K562 (cell line): ENCODE data around the gene CCDC183. TPM values are rescaled to one million over a fixed set of nuclear protein-coding genes. Genes with fewer than 3 reads are reported as not detected.

ENCODE experiments used
- ARNT ChIP-seq, 2 experiments: fragments of 450-650 bp; IDR thresholded peaks; 2 replicates each; pipeline ENCODE4 v1.6.1; 2016; ENCODE audit warnings: mild to moderate bottlenecking in 1 of 2
- CEBPG ChIP-seq, 3 experiments: fragments of 200-800 bp in 1 of 3; sonication (Bioruptor generic) in 1 of 3; sonication (generic) in 1 of 3; formaldehyde crosslinking in 1 of 3; IDR thresholded peaks in 2 of 3; conservative IDR thresholded peaks in 1 of 3; 2 replicates each; pipeline versions ENCODE4 v1.6.1 to v1.8.0; 2016 to 2022; ENCODE audit warnings: missing compliant biosample characterization in 2 of 3, missing genetic modification characterization in 2 of 3, mild to moderate bottlenecking in 1 of 3, missing genetic modification reagents in 1 of 3
- CHAMP1 ChIP-seq: fragments of 450-650 bp; IDR thresholded peaks from 2 replicates; pipeline ENCODE4 v1.6.1; 2016; ENCODE audit warnings: mild to moderate bottlenecking
- CHD1 ChIP-seq: fragments of 200-600 bp; sonication (generic); IDR thresholded peaks from one replicate; pipeline ENCODE4 v1.6.1; 2012; ENCODE audit warnings: mild to moderate bottlenecking, moderate library complexity, low read length, inconsistent platforms
- FOXA3 ChIP-seq, 2 experiments: fragments of 450-650 bp in 1 of 2; sonication (generic) in 1 of 2; formaldehyde crosslinking; IDR thresholded peaks in 1 of 2; conservative IDR thresholded peaks in 1 of 2; 2 replicates each; pipeline versions ENCODE4 v1.4.0 to v1.8.0; 2020 to 2022; ENCODE audit warnings: mild to moderate bottlenecking in 2 of 2, missing genetic modification reagents in 1 of 2
- GATAD2A ChIP-seq: fragments of 450-650 bp; IDR thresholded peaks from 2 replicates; pipeline ENCODE4 v1.6.1; 2017
- POLR2AphosphoS2 ChIP-seq: IDR thresholded peaks from 2 replicates; pipeline ENCODE4 v1.6.1; 2012; ENCODE audit warnings: low read length, improper control_type of control experiment
- VEZF1 ChIP-seq: fragments of 200-800 bp; sonication (Bioruptor generic); IDR thresholded peaks from 2 replicates; pipeline ENCODE4 v1.6.1; 2017; ENCODE audit warnings: missing genetic modification characterization, missing compliant biosample characterization
- ZEB2 ChIP-seq: fragments of 450-650 bp; IDR thresholded peaks from 2 replicates; pipeline ENCODE4 v1.6.1; 2016
- ZNF121 ChIP-seq: sonication (generic); formaldehyde crosslinking; conservative IDR thresholded peaks from 2 replicates; pipeline ENCODE4 v1.8.0; 2022; ENCODE audit warnings: missing genetic modification reagents
- ZNF57 ChIP-seq: fragments of 450-650 bp; formaldehyde crosslinking; IDR thresholded peaks from 2 replicates; pipeline ENCODE4 v1.4.0; 2020; ENCODE audit warnings: mild to moderate bottlenecking, moderate library complexity
- ZNF764 ChIP-seq: fragments of 250-450 bp; sonication (Bioruptor Pico); IDR thresholded peaks from 2 replicates; pipeline ENCODE4 v1.4.0; 2020; ENCODE audit warnings: low read depth, mild to moderate bottlenecking, moderate library complexity
- polyA plus RNA-seq, 8 experiments: library from polyadenylated mRNA; depleted of rRNA in 4 of 8; stranded (reverse) in 5 of 8; unstranded in 3 of 8; fragments of >200 nt; fragmentation: Nextera tagmentation in 2 of 8; fragmentation: Illumina TruSeq in 1 of 8; extraction: Ambion mirVana in 2 of 8; extraction: Trizol in 1 of 8; gene quantifications; 2 replicates each; pipeline versions ENCODE4 v1.2.1 to v1.2.3, GENCODE V29; 2011 to 2014; ENCODE audit warnings: inconsistent platforms in 1 of 8, missing spikeins in 1 of 8
- total RNA-seq, 7 experiments: library from RNA; depleted of rRNA in 6 of 7; stranded (reverse); fragments of >200 nt in 6 of 7; fragmentation: Illumina TruSeq in 2 of 7; extraction: Trizol in 2 of 7; gene quantifications; 2 replicates each; pipeline versions ENCODE4 v1.2.1 to v1.2.3, GENCODE V29; 2011 to 2021; ENCODE audit warnings: low replicate concordance in 1 of 7
- TF ChIP-seq, protein P1 (sequence below): sonication (generic); formaldehyde crosslinking; IDR thresholded peaks from 2 replicates; pipeline ENCODE4 v1.8.1; 2022; ENCODE audit warnings: missing genetic modification reagents

CCDC183 gene
- total and polyA plus RNA-seq, 9 of the 15 experiments (the other 6 are each of a cell fraction or from before 2014, with no cell fraction given) = 0.21 to 0.60 (median 0.29) TPM; not detected in 4

- TF ChIP-seq CHD1 (no peak), CEBPG (CRISPR knock-in tag; IDR thresholded peaks at IDR 0.05) (no peak), CEBPG (tag; conservative IDR thresholded peaks at IDR 0.05 in 1 of 2, IDR thresholded peaks at IDR 0.05 in 1 of 2) (no peak), ZNF57 (CRISPR knock-in tag) (no peak), ZEB2 (no peak), VEZF1 (CRISPR knock-in tag) (no peak), GATAD2A (no peak), CHAMP1 (no peak), ARNT (IDR thresholded peaks at IDR 0.05) (no peak), POLR2AphosphoS2 (no peak), ZNF764 (CRISPR knock-in tag) (no peak), ZNF121 (CRISPR knock-in tag) (no peak), FOXA3 (CRISPR knock-in tag; conservative IDR thresholded peaks at IDR 0.05 in 1 of 2, IDR thresholded peaks at IDR 0.05 in 1 of 2) (no peak)
- TF ChIP-seq, protein P1, sequence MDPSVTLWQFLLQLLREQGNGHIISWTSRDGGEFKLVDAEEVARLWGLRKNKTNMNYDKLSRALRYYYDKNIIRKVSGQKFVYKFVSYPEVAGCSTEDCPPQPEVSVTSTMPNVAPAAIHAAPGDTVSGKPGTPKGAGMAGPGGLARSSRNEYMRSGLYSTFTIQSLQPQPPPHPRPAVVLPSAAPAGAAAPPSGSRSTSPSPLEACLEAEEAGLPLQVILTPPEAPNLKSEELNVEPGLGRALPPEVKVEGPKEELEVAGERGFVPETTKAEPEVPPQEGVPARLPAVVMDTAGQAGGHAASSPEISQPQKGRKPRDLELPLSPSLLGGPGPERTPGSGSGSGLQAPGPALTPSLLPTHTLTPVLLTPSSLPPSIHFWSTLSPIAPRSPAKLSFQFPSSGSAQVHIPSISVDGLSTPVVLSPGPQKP (CRISPR knock-in tag) = no peak
Observed at GRCh38 chr9:136832581-136832980, 36.4 kb downstream of the CCDC183 start (continued).
